Hepatocyte (in vitro differentiated cells): ENCODE results near the gene CALML5.
"Not testable (repeated sequence)": the region's sequence is repeated elsewhere in the genome, so short reads cannot be mapped to it uniquely, and the experiment has no call there.

Experiments
- EZH2phosphoT487 ChIP-seq: fragments of 200-600 bp; sonication (generic); IDR thresholded peaks from one replicate; pipeline ENCODE4 v1.6.1; 2018; ENCODE audit warnings: antibody characterized with exemption, mild to moderate bottlenecking, low read depth, moderate library complexity; ENCODE audit not compliant: unreplicated experiment, severe bottlenecking
- TF ChIP-seq, protein P1 (sequence below): fragments of 200-600 bp; sonication (generic); IDR thresholded peaks from 2 replicates; pipeline ENCODE4 v1.5.1; 2016; ENCODE audit warnings: antibody characterized with exemption, mild to moderate bottlenecking; ENCODE audit not compliant: poor library complexity

GRCh38 chr10:5475974-5476807, 23.2 kb downstream of the CALML5 start:
- TF ChIP-seq, protein P1, sequence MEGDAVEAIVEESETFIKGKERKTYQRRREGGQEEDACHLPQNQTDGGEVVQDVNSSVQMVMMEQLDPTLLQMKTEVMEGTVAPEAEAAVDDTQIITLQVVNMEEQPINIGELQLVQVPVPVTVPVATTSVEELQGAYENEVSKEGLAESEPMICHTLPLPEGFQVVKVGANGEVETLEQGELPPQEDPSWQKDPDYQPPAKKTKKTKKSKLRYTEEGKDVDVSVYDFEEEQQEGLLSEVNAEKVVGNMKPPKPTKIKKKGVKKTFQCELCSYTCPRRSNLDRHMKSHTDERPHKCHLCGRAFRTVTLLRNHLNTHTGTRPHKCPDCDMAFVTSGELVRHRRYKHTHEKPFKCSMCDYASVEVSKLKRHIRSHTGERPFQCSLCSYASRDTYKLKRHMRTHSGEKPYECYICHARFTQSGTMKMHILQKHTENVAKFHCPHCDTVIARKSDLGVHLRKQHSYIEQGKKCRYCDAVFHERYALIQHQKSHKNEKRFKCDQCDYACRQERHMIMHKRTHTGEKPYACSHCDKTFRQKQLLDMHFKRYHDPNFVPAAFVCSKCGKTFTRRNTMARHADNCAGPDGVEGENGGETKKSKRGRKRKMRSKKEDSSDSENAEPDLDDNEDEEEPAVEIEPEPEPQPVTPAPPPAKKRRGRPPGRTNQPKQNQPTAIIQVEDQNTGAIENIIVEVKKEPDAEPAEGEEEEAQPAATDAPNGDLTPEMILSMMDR: not testable (repeated sequence)
- not testable (repeated sequence) for TF ChIP-seq EZH2phosphoT487
